Esophagus squamous epithelium (tissue), 5 donors: ENCODE results near the gene TTC28. TPM values are rescaled to one million over a fixed set of nuclear protein-coding genes. Genes with fewer than 3 reads are reported as not detected.

Experiments used
- DNase-seq: peaks from one replicate; lab custom pipeline; 2025; lab: John Stamatoyannopoulos, UW
- H3K27ac ChIP-seq, 4 donors: fragments of 200-600 bp; sonication (generic); one replicate each; pipeline ENCODE4 v1.5.1; 2016 to 2019; ENCODE audit warnings: mild to moderate bottlenecking in 1 of 4
- H3K27me3 ChIP-seq, 4 donors: fragments of 200-600 bp; sonication (generic); 1 replicate in 3 of 4; 2 replicates in 1 of 4; pipeline versions ENCODE4 v1.5.1 to v1.6.0; 2017 to 2021; ENCODE audit warnings: antibody characterized with exemption in 1 of 4
- H3K36me3 ChIP-seq, 3 donors: fragments of 200-600 bp; sonication (generic); one replicate each; pipeline ENCODE4 v1.5.1; 2016 to 2019
- H3K4me1 ChIP-seq, 3 donors: fragments of 200-600 bp; sonication (generic); one replicate each; pipeline ENCODE4 v1.5.1; 2017 to 2019
- H3K4me3 ChIP-seq, 4 donors: fragments of 200-600 bp; sonication (generic); 1 replicate in 3 of 4; 2 replicates in 1 of 4; pipeline ENCODE4 v1.5.1; 2016 to 2019; ENCODE audit warnings: mild to moderate bottlenecking in 2 of 4, moderate library complexity in 1 of 4
- H3K9me3 ChIP-seq, 3 donors: fragments of 200-600 bp; sonication (generic); one replicate each; pipeline ENCODE4 v1.5.1; 2016 to 2019
- POLR2A ChIP-seq, 4 donors: fragments of 450-650 bp; IDR thresholded peaks; one replicate each; pipeline ENCODE4 v1.6.1; 2017; ENCODE audit warnings: antibody characterized with exemption in 4 of 4, mild to moderate bottlenecking in 4 of 4, moderate library complexity in 3 of 4
- WGBS, 2 donors: methylation state at CpG; one replicate each; pipeline ENCODE4 v1.1.5; 2018; 5-methylcytosine and 5-hydroxymethylcytosine counted together
- intact Hi-C: fragments of 100-400 bp; cut with DNase I; formaldehyde crosslinking; loops from one replicate; pipeline ENCODE4 v1.15.0; 2022
- total RNA-seq, 4 donors: library from RNA; depleted of rRNA; stranded (reverse); fragments of >200 nt; gene quantifications; one replicate each; pipeline ENCODE4 v1.1.0, GENCODE V29; 2016
- TF ChIP-seq, protein P1 (sequence below), 6 experiments: fragments of 450-650 bp in 4 of 6; fragments of 200-600 bp in 2 of 6; sonication (generic) in 2 of 6; IDR thresholded peaks; one replicate each; pipeline ENCODE4 v1.5.1; 2016 to 2019; ENCODE audit warnings: antibody characterized with exemption in 6 of 6, mild to moderate bottlenecking in 4 of 6, moderate library complexity in 4 of 6
- donor health status: DM: yes; HTN: yes; CAD: no.

The TTC28 gene
- total RNA-seq, 4 donors from 2014 or later: 6.0 to 21.4 (median 7.7) TPM

DNA sequence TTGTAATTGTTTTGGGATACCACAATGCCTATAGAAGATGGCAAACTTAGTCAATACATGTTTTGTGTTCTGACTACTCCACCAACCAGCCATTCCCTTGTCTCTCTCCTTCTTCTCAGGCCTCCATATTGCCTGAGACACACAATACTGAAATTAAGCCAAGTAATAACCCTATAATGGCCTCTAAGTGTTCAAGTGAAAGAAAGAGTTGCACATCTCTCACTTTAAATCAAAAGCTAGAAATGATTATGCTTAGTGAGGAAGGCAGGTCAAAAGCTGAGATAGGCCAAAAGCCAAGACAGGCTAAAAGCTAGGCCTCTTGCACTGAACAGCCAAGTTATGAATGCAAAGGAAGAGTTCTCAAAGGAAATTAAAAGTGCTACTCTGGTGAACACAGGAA is 318.7 kb downstream of the TTC28 start:
- Histone ChIP-seq H3K4me3 (no peak overlapping the region), H3K27me3 (no peaks in the 10 kb centered on the region), H3K36me3 (peaks cover 0 to 5% (median 0%) of the 10 kb centered on the region in 3 donors), H3K9me3 (peaks cover 0 to 14% (median 13%) of the 10 kb centered on the region in 3 donors), H3K4me1 (no peaks in the 10 kb centered on the region), H3K27ac (no peak overlapping the region)
- TF ChIP-seq, protein P1, sequence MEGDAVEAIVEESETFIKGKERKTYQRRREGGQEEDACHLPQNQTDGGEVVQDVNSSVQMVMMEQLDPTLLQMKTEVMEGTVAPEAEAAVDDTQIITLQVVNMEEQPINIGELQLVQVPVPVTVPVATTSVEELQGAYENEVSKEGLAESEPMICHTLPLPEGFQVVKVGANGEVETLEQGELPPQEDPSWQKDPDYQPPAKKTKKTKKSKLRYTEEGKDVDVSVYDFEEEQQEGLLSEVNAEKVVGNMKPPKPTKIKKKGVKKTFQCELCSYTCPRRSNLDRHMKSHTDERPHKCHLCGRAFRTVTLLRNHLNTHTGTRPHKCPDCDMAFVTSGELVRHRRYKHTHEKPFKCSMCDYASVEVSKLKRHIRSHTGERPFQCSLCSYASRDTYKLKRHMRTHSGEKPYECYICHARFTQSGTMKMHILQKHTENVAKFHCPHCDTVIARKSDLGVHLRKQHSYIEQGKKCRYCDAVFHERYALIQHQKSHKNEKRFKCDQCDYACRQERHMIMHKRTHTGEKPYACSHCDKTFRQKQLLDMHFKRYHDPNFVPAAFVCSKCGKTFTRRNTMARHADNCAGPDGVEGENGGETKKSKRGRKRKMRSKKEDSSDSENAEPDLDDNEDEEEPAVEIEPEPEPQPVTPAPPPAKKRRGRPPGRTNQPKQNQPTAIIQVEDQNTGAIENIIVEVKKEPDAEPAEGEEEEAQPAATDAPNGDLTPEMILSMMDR (IDR thresholded peaks at IDR 0.05): no peak
- TF ChIP-seq POLR2A (IDR thresholded peaks at IDR 0.05): no peak
- no peak for DNase-seq
- intact Hi-C loops: no loop called here

DNA sequence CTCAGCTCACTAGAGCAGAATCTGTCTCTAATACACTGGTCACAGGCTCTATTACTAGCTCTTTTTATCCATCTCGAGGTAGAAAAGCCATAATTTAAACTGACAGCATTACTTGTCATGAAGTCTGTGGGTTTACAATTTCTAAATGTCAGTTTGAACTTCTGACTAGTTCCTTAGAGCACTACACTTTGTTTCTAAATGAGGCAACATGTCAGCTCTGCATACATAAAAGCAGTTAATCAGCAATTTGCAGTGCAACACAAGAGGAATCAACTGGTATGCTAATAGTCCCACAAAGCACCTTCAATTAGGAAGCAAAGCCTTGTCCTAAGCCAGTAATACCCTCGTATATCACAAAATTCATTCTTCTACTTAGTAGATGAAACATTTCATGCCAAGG is 321.3 kb downstream of the TTC28 start:
- Histone ChIP-seq H3K4me1 (no peaks in the 10 kb centered on the region), H3K36me3 (peaks cover 0 to 1% (median 0%) of the 10 kb centered on the region in 3 donors), H3K27ac (no peak overlapping the region), H3K4me3 (no peak overlapping the region), H3K27me3 (no peaks in the 10 kb centered on the region), H3K9me3 (peaks cover 0 to 5% (median 4%) of the 10 kb centered on the region in 3 donors)
- TF ChIP-seq POLR2A (IDR thresholded peaks at IDR 0.05): no peak
- TF ChIP-seq, protein P1 (IDR thresholded peaks at IDR 0.05): no peak
- intact Hi-C loops: no loop called here
- DNase-seq: no peak
- WGBS, 2 donors: 45 to 58% methylated on average over 2 of the region's 2 CpGs

- DNase-seq: no peak
- Histone ChIP-seq H3K9me3 (no peaks in the 10 kb centered on the region), H3K36me3 (no peaks in the 10 kb centered on the region), H3K4me1 (no peaks in the 10 kb centered on the region), H3K27me3 (no peaks in the 10 kb centered on the region), H3K27ac (no peak overlapping the region), H3K4me3 (no peak overlapping the region)
- WGBS, 2 donors: 64 to 69% methylated on average over 1 of the region's 1 CpG
- intact Hi-C loops: no loop called here
- TF ChIP-seq, protein P1 (IDR thresholded peaks at IDR 0.05): no peak
- TF ChIP-seq POLR2A (IDR thresholded peaks at IDR 0.05): no peak
These were observed 322.4 kb downstream of the TTC28 start for GRCh38 chr22:28357193-28357592.

- no peak for TF ChIP-seq POLR2A (IDR thresholded peaks at IDR 0.05)
- TF ChIP-seq, protein P1 (IDR thresholded peaks at IDR 0.05): no peak
- Histone ChIP-seq H3K4me3 (no peak overlapping the region), H3K4me1 (peaks cover 0 to 11% (median 0%) of the 10 kb centered on the region in 3 donors), H3K27ac (no peak overlapping the region), H3K9me3 (no peaks in the 10 kb centered on the region), H3K27me3 (no peaks in the 10 kb centered on the region), H3K36me3 (no peaks in the 10 kb centered on the region)
- DNase-seq: no peak
- intact Hi-C loops: no loop called here
- 63 to 75% methylated on average over 2 of the region's 2 CpGs for WGBS, 2 donors
These were observed 328.2 kb downstream of the TTC28 start for GRCh38 chr22:28351476-28351875.

GRCh38 chr22:28348613-28349609 is 330.7 kb downstream of the TTC28 start:
- H3K36me3 ChIP-seq: no peaks in the 10 kb centered on the region
- TF ChIP-seq, protein P1 (IDR thresholded peaks at IDR 0.05): no peak
- no peak for TF ChIP-seq POLR2A (IDR thresholded peaks at IDR 0.05)
- H3K9me3 ChIP-seq: no peaks in the 10 kb centered on the region
- peaks cover 0 to 37% (median 0%) of the 10 kb centered on the region in 3 donors for H3K4me1 ChIP-seq
- intact Hi-C loops: no loop called here
- H3K4me3 ChIP-seq: no peak overlapping the region
- H3K27me3 ChIP-seq: no peaks in the 10 kb centered on the region
- WGBS, 2 donors: 52 to 66% methylated on average over 4 to 5 of the region's 5 CpGs
- no peak overlapping the region for H3K27ac ChIP-seq
- no peak for DNase-seq
